Sigmoid colon (tissue), 4 donors: ENCODE data around the gene SCAPER.

Experiments used
- CTCF ChIP-seq, 4 experiments: fragments of 450-650 bp in 3 of 4; fragments of 200-600 bp in 1 of 4; IDR thresholded peaks; one replicate each; pipeline ENCODE4 v1.5.1; 2016 to 2019; ENCODE audit warnings: antibody characterized with exemption in 4 of 4, mild to moderate bottlenecking in 3 of 4, moderate library complexity in 2 of 4
- EP300 ChIP-seq, 4 donors: sonication (generic); formaldehyde crosslinking; IDR thresholded peaks; one replicate each; pipeline ENCODE4 v1.6.1; 2017; ENCODE audit warnings: antibody characterized with exemption in 4 of 4
- POLR2A ChIP-seq, 2 donors: fragments of 450-650 bp; IDR thresholded peaks; one replicate each; pipeline ENCODE4 v1.6.1; 2016; ENCODE audit warnings: antibody characterized with exemption in 2 of 2, mild to moderate bottlenecking in 2 of 2, moderate library complexity in 2 of 2
- POLR2AphosphoS5 ChIP-seq, 4 donors: sonication (generic); formaldehyde crosslinking; IDR thresholded peaks; one replicate each; pipeline ENCODE4 v1.6.1; 2017; ENCODE audit warnings: antibody characterized with exemption in 4 of 4

GRCh38 chr15:76764004-76764403, 141.1 kb downstream of the SCAPER start:
- TF ChIP-seq EP300 (IDR thresholded peaks at IDR 0.05) (no peak), POLR2A (IDR thresholded peaks at IDR 0.05) (no peak), CTCF (IDR thresholded peaks at IDR 0.05) (no peak), POLR2AphosphoS5 (IDR thresholded peaks at IDR 0.05) (no peak)
